Activated CD4-positive, alpha-beta T cell treated with anti-CD3 and anti-CD28 coated beads, Interleukin-10, Interleukin-2, amounts not matched to agents 100 ng/mL and 50 ng/mL, durations not matched to agents 16 hours and 8 hours (primary cell): ENCODE measurements around the gene ADGRL1.

Source experiments
- DNase-seq: peaks from one replicate; pipeline ENCODE4 v3.0.0-alpha.2; 2020

The ADGRL1 gene

DNA sequence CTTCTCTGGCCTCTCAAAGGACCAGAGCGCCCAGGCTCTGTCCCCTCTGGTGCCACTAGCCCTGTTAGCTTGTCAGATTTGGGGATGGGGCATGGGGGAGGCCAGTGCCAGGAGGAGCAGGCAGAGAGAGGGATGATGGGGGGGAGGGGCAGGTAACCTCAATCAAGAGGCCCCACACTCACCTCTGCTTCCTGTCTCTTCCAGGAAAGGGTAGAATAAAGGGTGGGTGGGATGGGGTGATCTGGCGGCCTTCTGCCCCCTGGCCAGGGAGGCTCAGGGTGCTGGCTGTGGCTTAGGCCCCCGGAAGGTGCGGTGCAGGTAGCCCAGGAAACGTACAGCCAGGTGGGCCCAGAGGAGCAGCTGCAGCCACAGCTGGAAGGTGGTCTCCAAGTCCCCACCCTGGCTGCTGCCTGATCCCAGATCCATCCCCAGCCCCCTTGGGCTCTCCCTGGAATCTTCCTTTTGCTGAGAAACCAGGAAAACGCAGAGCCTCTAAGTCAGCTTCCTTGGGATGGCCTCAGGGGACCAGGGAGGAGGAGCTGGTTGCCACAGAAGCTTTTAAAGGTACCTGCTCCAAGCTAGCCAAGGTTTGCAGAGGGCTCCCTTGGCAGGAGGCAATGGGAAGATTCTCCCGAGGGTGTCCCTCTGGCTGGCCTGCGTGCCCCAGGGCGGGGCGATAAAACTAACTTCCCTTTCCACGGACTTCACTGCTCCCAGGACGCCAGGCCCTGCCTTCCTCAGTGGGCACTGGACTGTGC is 93.7 kb downstream of the ADGRL1 start:
- no peak for DNase-seq

- no peak for DNase-seq
Measured at GRCh38 chr19:14111486-14111885, 94.5 kb downstream of the ADGRL1 start.

GRCh38 chr19:14110650-14111049 is 95.3 kb downstream of the ADGRL1 start:
- DNase-seq, result no peak

DNA sequence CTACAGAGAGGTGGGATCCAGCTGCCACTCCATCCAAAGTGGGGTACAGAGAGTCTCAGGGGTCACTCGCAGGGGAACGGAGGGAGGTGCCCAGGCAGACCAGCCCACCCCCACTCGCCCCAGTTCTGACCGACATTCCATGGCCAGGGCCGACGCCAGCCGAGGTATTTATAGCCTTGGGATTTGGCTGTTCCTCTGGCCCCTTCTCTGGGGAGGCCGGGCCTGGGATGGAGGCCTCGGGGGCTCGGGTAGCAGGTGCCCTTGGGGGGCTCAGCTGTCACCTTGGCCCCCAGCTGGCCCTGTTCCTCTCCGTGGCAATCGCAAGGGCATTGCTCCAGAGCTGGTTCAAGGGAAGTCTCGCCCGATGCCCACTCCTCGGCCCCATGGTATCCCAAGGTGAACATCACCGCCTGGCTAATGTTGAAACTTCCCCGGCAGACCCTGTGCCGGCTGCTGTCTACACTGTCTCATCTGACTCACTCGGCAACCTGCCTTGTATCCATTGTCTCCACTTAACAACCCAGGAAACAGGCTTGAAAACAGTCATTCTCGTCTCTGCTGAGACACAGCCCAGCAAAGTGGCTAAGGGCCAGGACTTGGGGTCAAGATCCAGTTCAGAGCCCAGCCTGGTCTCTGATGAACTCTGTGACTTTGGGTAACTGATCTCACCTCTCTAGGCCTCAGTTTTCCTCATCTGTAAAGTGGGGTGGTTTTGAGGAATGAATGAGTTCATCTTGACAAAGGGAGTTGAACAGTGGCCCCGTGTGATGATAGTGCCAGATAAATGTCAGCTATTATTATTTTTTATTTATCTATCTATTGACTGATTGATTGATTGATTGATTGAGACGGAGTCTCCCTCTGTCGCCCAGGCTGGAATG is 98.1 kb downstream of the ADGRL1 start:
- no peak for DNase-seq

- DNase-seq, result no peak
Measured at GRCh38 chr19:14106840-14107239, 99.1 kb downstream of the ADGRL1 start.

GRCh38 chr19:14105680-14106079 is 100.3 kb downstream of the ADGRL1 start:
- no peak for DNase-seq

- DNase-seq, result no peak
Measured at GRCh38 chr19:14103310-14103709, 102.7 kb downstream of the ADGRL1 start.

GRCh38 chr19:14102756-14103155 is 103.2 kb downstream of the ADGRL1 start:
- DNase-seq, result no peak

DNA sequence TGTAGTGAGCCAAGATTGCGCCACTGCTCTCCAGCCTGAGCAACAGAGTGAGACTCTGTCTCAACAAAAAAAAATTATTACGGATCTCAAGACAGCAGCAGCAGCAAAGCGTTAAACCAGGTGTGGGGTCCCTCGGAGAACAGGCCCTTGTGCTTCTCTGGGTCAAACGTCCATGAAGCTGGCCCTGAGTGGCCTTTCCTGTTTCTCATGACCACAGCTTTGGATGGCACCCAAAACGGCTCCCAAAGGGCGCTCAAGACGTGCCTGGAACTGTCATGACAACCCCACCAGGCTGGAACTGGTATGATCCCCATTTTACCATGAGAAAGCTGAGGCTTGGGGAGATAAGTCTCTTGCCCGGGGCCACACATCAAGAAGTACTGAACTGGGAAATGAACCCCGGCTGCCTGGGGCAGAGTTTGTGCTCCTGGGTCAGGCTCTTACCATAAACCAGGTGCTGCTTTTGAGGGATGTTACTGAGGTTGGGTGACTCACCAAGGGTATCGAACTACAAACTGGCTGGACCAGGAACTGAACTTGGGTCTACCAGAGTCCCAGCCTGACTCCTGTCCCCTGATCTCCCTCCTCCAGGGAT is 103.8 kb downstream of the ADGRL1 start:
- no peak for DNase-seq

- DNase-seq, result no peak
Measured at GRCh38 chr19:14101003-14101545, 104.9 kb downstream of the ADGRL1 start.
